BE2C (cell line): ENCODE data around the gene SNX9.

ENCODE experiments used
- DNase-seq: peaks from one replicate; pipeline ENCODE4 v3.0.0-alpha.2; 2020
- H3K27me3 ChIP-seq: fragments of 250-450 bp; sonication (Bioruptor Pico); 2 replicates; pipeline ENCODE4 v1.5.1; 2020; ENCODE audit warnings: mild to moderate bottlenecking
- H3K36me3 ChIP-seq: fragments of 250-450 bp; sonication (Bioruptor Pico); 2 replicates; pipeline ENCODE4 v1.5.1; 2020; ENCODE audit warnings: mild to moderate bottlenecking
- H3K4me1 ChIP-seq: fragments of 250-450 bp; sonication (Bioruptor Pico); 2 replicates; pipeline ENCODE4 v1.5.1; 2020
- H3K4me3 ChIP-seq: 2 replicates; pipeline ENCODE4 v1.5.1; 2011; ENCODE audit warnings: low read depth, low read length
- H3K9me3 ChIP-seq: fragments of 250-450 bp; sonication (Bioruptor Pico); 2 replicates; pipeline ENCODE4 v1.5.1; 2020
- CTCF ChIP-seq: IDR thresholded peaks from 2 replicates; pipeline ENCODE4 v1.5.1; 2012; ENCODE audit warnings: mild to moderate bottlenecking, low read depth, low read length

The SNX9 gene

GRCh38 chr6:157825243-157825904, 2.3 kb downstream of the SNX9 start:
- TF ChIP-seq CTCF, result no peak
- H3K27me3 ChIP-seq, result no peaks in the 10 kb centered on the region
- DNase-seq, result no peak
- H3K36me3 ChIP-seq, result no peaks in the 10 kb centered on the region
- H3K4me1 ChIP-seq, result no peaks in the 10 kb centered on the region
- no peak overlapping the region for H3K4me3 ChIP-seq
- no peaks in the 10 kb centered on the region for H3K9me3 ChIP-seq

GRCh38 chr6:157830354-157831017, 7.4 kb downstream of the SNX9 start:
- H3K4me3 ChIP-seq, result no peak overlapping the region
- H3K27me3 ChIP-seq, result no peaks in the 10 kb centered on the region
- H3K4me1 ChIP-seq, result no peaks in the 10 kb centered on the region
- DNase-seq, result no peak
- no peak for TF ChIP-seq CTCF
- H3K9me3 ChIP-seq, result no peaks in the 10 kb centered on the region
- no peaks in the 10 kb centered on the region for H3K36me3 ChIP-seq

- H3K4me3 ChIP-seq, result no peak overlapping the region
- no peaks in the 10 kb centered on the region for H3K4me1 ChIP-seq
- no peak for TF ChIP-seq CTCF
Measured at GRCh38 chr6:157831018-157831369, 7.9 kb downstream of the SNX9 start.

GRCh38 chr6:157831424-157832249, 8.6 kb downstream of the SNX9 start:
- TF ChIP-seq CTCF, result no peak
- no peak for DNase-seq
- Histone ChIP-seq H3K27me3 (no peaks in the 10 kb centered on the region), H3K4me1 (no peaks in the 10 kb centered on the region), H3K9me3 (no peaks in the 10 kb centered on the region), H3K36me3 (no peaks in the 10 kb centered on the region), H3K4me3 (no peak overlapping the region)

More at GRCh38 chr6:157831018-157831369, 7.9 kb downstream of the SNX9 start:
- no peaks in the 10 kb centered on the region for H3K36me3 ChIP-seq
- DNase-seq, result no peak
- no peaks in the 10 kb centered on the region for H3K9me3 ChIP-seq
- H3K27me3 ChIP-seq, result no peaks in the 10 kb centered on the region

- no peaks in the 10 kb centered on the region for H3K4me1 ChIP-seq
- no peaks in the 10 kb centered on the region for H3K9me3 ChIP-seq
- H3K4me3 ChIP-seq, result no peak overlapping the region
- no peak for TF ChIP-seq CTCF
- DNase-seq, result no peak
- no peaks in the 10 kb centered on the region for H3K36me3 ChIP-seq
- no peaks in the 10 kb centered on the region for H3K27me3 ChIP-seq
Measured at GRCh38 chr6:157832250-157832967, 9.4 kb downstream of the SNX9 start.
